GM12801 (cell line): ENCODE results near the gene CISD1.

Source experiments
- CTCF ChIP-seq: IDR thresholded peaks from one replicate; pipeline ENCODE4 v1.5.1; 2011; ENCODE audit warnings: control low read depth; ENCODE audit not compliant: insufficient read length; ENCODE audit errors: extremely low read depth

Gene CISD1

GRCh38 chr10:58268946-58269781 lies at the start of gene CISD1:
Gene CISD1, plus strand, starts transcription at chr10:58269162. Its CDS starts 112 bp downstream, at chr10:58269274.
- TF ChIP-seq CTCF, result no peak

GRCh38 chr10:58219875-58220274 lies 49.1 kb upstream of the CISD1 start:
- TF ChIP-seq CTCF, result no peak

GRCh38 chr10:58220769-58221451 lies 48.1 kb upstream of the CISD1 start:
- no peak for TF ChIP-seq CTCF

GRCh38 chr10:58225654-58226053 lies 43.3 kb upstream of the CISD1 start:
- no peak for TF ChIP-seq CTCF

GRCh38 chr10:58237014-58237834 lies 31.7 kb upstream of the CISD1 start:
- no peak for TF ChIP-seq CTCF

GRCh38 chr10:58239561-58240169 lies 29.3 kb upstream of the CISD1 start:
- TF ChIP-seq CTCF, result no peak

- TF ChIP-seq CTCF, result no peak
Measured at GRCh38 chr10:58240531-58240930, 28.4 kb upstream of the CISD1 start.
